ENCODE results near the gene XXYLT1. TPM values are rescaled to one million over a fixed set of nuclear protein-coding genes. Genes with fewer than 3 reads are reported as not detected.
"Not testable (repeated sequence)": the region's sequence is repeated elsewhere in the genome, so short reads cannot be mapped to it uniquely, and the experiment has no call there.

The XXYLT1 gene
- total RNA-seq, 1 donor from 2014 or later, result 10.5 TPM

DNA sequence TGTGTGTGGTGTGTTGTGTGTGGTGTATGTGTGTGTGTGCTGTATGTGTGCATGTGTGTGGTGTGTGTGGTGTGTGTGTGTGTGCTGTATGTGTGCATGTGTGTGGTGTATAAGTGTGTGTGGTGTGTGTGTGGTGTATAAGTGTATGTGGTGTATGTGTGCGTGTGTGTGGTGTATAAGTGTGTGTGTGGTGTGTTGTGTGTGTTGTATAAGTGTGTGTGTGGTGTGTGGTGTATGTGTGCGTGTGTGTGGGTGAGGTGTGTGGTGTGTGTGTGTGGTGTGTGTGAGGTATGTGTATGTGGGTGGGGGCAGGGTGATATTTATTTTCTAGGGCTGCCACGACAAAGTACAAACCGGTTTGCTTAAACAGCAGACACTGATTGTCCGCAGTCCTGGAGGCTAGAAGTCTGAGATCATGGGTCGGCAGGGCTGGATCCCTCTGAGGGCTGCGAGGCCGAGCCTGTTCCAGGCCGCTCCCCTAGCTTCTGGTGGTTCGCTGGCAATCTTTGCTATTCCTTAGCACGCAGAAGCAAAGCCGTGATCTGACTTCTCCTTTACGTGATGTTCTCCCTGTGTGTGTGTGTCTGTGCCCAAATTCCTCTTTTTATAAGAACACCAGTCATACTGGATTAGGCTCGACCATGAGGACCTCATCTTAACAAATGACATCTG, 160.2 kb downstream of the XXYLT1 start:
- Histone ChIP-seq H3K4me3 (ENCODE audit: low read depth, low read length) (no peak overlapping the region), H3K27me3 (ENCODE audit: control insufficient read depth, insufficient read depth, low read length) (no peaks in the 10 kb centered on the region), H3K36me3 (ENCODE audit: control insufficient read depth, insufficient read depth, low read length) (no peaks in the 10 kb centered on the region)
- FAIRE-seq (peak; percentile 98), DNase-seq (ENCODE audit: low read depth) (no peak)
- TF ChIP-seq, protein P1, sequence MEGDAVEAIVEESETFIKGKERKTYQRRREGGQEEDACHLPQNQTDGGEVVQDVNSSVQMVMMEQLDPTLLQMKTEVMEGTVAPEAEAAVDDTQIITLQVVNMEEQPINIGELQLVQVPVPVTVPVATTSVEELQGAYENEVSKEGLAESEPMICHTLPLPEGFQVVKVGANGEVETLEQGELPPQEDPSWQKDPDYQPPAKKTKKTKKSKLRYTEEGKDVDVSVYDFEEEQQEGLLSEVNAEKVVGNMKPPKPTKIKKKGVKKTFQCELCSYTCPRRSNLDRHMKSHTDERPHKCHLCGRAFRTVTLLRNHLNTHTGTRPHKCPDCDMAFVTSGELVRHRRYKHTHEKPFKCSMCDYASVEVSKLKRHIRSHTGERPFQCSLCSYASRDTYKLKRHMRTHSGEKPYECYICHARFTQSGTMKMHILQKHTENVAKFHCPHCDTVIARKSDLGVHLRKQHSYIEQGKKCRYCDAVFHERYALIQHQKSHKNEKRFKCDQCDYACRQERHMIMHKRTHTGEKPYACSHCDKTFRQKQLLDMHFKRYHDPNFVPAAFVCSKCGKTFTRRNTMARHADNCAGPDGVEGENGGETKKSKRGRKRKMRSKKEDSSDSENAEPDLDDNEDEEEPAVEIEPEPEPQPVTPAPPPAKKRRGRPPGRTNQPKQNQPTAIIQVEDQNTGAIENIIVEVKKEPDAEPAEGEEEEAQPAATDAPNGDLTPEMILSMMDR (IDR thresholded peaks at IDR 0.05; ENCODE audit: insufficient read depth, low read length, severe bottlenecking), result no peak

DNA sequence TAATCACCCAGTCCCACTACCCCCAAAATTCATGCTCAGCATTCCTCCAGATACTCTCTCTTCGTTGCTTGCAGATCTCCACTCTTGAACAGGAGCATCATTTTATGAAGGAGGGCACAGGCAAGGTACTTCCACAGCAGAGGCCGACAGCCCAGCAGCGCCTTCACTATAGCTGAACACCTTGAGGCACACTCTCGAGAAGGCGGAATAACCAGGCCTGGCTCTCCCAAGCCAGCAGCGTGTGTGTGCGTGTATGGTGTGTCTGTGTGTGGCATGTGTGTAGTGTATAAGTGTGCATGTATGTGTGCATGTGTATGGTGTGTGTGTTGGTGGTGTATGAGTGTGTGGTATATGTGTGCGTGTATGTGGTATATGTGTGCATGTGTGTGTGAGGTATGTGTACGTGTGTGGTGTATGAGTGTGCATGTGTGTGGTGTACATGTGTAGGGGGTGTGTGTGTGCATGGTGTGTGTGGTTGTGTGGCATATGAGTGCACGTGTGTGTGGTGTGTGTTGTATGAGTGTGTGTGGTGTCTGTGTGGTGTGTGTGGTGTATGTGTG, 161.8 kb downstream of the XXYLT1 start:
- Histone ChIP-seq H3K27me3 (ENCODE audit: control insufficient read depth, insufficient read depth, low read length) (no peaks in the 10 kb centered on the region), H3K36me3 (ENCODE audit: control insufficient read depth, insufficient read depth, low read length) (no peaks in the 10 kb centered on the region), H3K4me3 (ENCODE audit: low read depth, low read length) (no peak overlapping the region)
- FAIRE-seq, result peak; percentile 96
- TF ChIP-seq, protein P1 (IDR thresholded peaks at IDR 0.05; ENCODE audit: insufficient read depth, low read length, severe bottlenecking), result no peak
- no peak for DNase-seq (ENCODE audit: low read depth)

DNA sequence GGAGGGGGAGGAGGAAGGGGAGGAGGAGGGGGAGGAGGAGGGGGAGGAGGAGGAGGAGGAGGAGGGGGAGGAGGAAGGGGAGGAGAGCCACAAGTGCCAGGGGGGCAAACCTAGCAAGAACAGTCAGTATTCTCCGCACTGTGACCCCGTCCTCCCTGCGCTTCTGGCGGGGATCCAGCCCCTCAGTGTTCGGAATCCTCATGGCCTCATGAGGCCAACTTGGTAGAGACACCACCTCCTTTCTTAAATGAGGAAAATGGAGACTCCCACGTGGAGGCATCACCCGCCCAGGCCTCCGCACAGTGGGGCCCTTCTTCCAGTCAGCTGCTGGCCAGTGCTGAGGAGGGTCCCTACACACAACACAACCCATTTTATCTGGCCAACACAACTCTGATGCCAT, 163.4 kb downstream of the XXYLT1 start:
- H3K36me3 ChIP-seq (ENCODE audit: control insufficient read depth, insufficient read depth, low read length), result no peaks in the 10 kb centered on the region
- TF ChIP-seq, protein P1 (IDR thresholded peaks at IDR 0.05; ENCODE audit: insufficient read depth, low read length, severe bottlenecking), result no peak
- FAIRE-seq, result no peak
- no peak overlapping the region for H3K4me3 ChIP-seq (ENCODE audit: low read depth, low read length)
- DNase-seq (ENCODE audit: low read depth), result no peak
- no peaks in the 10 kb centered on the region for H3K27me3 ChIP-seq (ENCODE audit: control insufficient read depth, insufficient read depth, low read length)

DNA sequence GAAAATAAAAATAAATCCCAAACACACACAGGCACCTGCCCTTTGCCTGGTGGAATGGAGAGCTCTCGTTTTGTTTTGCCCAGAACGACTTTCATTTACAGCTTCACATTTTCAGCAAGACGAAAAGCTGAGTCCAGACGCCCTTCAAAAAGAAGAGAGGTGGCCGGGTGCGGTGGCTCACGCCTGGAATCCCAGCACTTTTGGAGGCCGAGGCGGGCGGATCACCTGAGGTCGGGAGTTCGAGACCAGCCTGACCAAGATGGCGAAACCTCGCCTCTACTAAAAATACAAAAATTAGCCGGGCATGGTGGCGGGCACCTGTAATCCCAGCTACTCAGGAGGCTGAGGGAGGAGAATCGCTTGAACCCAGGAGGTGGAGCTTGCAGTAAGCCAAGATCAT, 163.9 kb downstream of the XXYLT1 start:
- H3K4me3 ChIP-seq (ENCODE audit: low read depth, low read length); DNase-seq (ENCODE audit: low read depth); FAIRE-seq: not testable (repeated sequence)

DNA sequence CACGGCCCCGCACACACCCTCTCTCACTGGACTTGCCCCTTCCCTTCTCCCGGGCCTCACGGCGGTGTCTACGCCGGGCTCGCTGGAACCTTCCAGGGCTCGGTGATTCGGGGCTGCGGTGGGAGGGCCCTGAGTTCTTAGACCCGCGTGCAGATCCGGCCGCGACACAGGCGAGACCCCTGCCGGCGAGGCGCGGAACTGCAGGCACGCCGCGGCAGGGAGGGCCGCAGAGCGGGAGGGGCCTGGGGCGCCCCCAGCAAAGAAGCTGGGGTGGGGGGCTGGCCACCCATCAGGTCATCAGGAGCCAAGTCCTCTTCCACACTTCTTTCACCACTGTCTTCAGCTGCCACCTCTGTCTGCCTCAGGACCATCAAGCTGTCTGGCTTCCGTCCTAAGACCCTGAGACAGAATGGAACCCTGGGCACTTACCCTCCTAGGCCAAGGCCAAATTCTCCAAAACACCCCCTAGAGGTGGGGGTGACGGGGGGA, 164.5 kb downstream of the XXYLT1 start:
- Histone ChIP-seq H3K27me3 (ENCODE audit: control insufficient read depth, insufficient read depth, low read length) (no peaks in the 10 kb centered on the region), H3K4me3 (ENCODE audit: low read depth, low read length) (no peak overlapping the region), H3K36me3 (ENCODE audit: control insufficient read depth, insufficient read depth, low read length) (no peaks in the 10 kb centered on the region)
- FAIRE-seq (no peak), DNase-seq (ENCODE audit: low read depth) (no peak)
- TF ChIP-seq, protein P1 (IDR thresholded peaks at IDR 0.05; ENCODE audit: insufficient read depth, low read length, severe bottlenecking), result peak; percentile 95

More for the DNA sequence above, 163.9 kb downstream of the XXYLT1 start:
- not testable (repeated sequence) for H3K36me3 ChIP-seq (ENCODE audit: control insufficient read depth, insufficient read depth, low read length); H3K27me3 ChIP-seq (ENCODE audit: control insufficient read depth, insufficient read depth, low read length)

DNA sequence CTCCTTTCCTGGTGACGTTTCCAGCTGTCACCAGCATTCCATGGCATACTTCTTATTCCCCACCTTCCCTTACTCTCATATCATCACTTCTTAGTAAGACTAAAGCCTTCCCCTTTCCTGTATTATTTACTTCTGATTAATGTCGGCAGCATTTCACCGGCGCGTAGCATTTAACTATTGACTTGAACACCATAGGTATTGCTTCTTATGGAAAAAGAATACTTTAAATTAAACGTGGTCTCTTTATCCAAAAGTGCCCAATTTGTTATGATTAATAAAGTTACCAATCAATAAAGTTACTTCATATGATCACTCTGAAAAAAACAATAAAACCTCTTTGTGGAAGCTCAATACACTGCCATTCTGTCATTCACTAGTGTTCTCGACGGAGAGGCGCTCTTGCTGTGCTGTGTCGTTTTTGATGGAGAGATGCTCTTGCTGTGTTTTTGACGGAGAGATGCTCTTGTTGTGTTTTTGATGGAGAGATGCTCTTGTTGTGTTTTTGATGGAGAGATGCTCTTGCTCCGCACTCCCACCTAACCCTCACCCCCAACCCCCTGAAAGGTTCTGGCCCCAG, 165.0 kb downstream of the XXYLT1 start:
- H3K36me3 ChIP-seq (ENCODE audit: control insufficient read depth, insufficient read depth, low read length), result no peaks in the 10 kb centered on the region
- DNase-seq (ENCODE audit: low read depth) (no peak), FAIRE-seq (no peak)
- H3K27me3 ChIP-seq (ENCODE audit: control insufficient read depth, insufficient read depth, low read length), result no peaks in the 10 kb centered on the region
- TF ChIP-seq, protein P1 (IDR thresholded peaks at IDR 0.05; ENCODE audit: insufficient read depth, low read length, severe bottlenecking), result no peak
- no peak overlapping the region for H3K4me3 ChIP-seq (ENCODE audit: low read depth, low read length)
